HCT116 (cell line): ENCODE measurements around the gene MT3. TPM values are rescaled to one million over a fixed set of nuclear protein-coding genes. Genes with fewer than 3 reads are reported as not detected.

Experiments
- ATAC-seq: fragments of 200-7000 bp; cut with Tn5 transposase; 2 replicates; pipeline ENCODE4 v1.9.1; 2020; ENCODE audit warnings: mild to moderate bottlenecking, moderate library complexity
- BruUV-seq: library from RNA; stranded (reverse); fragments of 400-500 nt; replicated peaks from 2 replicates; lab custom pipeline; 2021; lab: Mats Ljungman, UMichigan
- CTCF ChIA-PET: fragments of 300-600 bp; sonication (Branson Sonifier 250); formaldehyde crosslinking; loops from one replicate; lab custom pipeline; 2021; ENCODE audit warnings: antibody characterized with exemption; lab: Charles Lee
- POLR2A ChIA-PET: fragments of 300-600, 350-600 bp; sonication (Branson Sonifier 250); formaldehyde crosslinking; loops from one replicate; lab custom pipeline; 2021; ENCODE audit warnings: antibody characterized with exemption; lab: Charles Lee
- RAD21 ChIA-PET, 2 experiments: fragments of 300-600 bp; sonication (Branson Sonifier 250); formaldehyde crosslinking; loops; one replicate each; lab custom pipeline; 2023; ENCODE audit warnings: low total read pairs in 2 of 2; ENCODE audit not compliant: uncharacterized antibody in 2 of 2, unreplicated experiment in 2 of 2, low non-redundant PET in 1 of 2; lab: Charles Lee
- DNase-seq: peaks from one replicate; pipeline ENCODE4 v3.0.0-alpha.2; 2010; ENCODE audit warnings: low read depth, low spot score
- H2AFZ ChIP-seq: fragments of 200-600 bp; shearing (Covaris generic), sonication (generic); 2 replicates; pipeline ENCODE4 v1.6.1; 2017; ENCODE audit warnings: low read depth, mixed run types, mixed read lengths, antibody characterized with exemption, low read length; ENCODE audit not compliant: poor library complexity, severe bottlenecking
- H3K27ac ChIP-seq: 2 replicates; pipeline ENCODE4 v1.5.1; 2012; ENCODE audit warnings: low read depth, low read length
- H3K27me3 ChIP-seq: fragments of 200-600 bp; sonication (generic); 2 replicates; pipeline ENCODE4 v1.6.1; 2016; ENCODE audit warnings: mixed run types, low read length, mixed read lengths; ENCODE audit not compliant: insufficient read depth
- H3K36me3 ChIP-seq, 2 experiments: fragments of 200-500 bp in 1 of 2; fragments of 200-600 bp in 1 of 2; sonication (Bioruptor generic) in 1 of 2; sonication (generic) in 1 of 2; 2 replicates each; pipeline versions ENCODE4 v1.5.1 to v1.6.1; 2014 to 2016; ENCODE audit warnings: low read length in 2 of 2, inconsistent platforms in 1 of 2, mixed read lengths in 1 of 2, mixed run types in 1 of 2; ENCODE audit not compliant: insufficient read depth in 2 of 2, control insufficient read depth in 1 of 2
- H3K4me1 ChIP-seq, 2 experiments: fragments of 200-600 bp in 1 of 2; sonication (generic) in 1 of 2; 2 replicates each; pipeline versions ENCODE4 v1.5.1 to v1.6.1; 2012 to 2017; ENCODE audit warnings: low read length in 2 of 2, inconsistent platforms in 1 of 2, mild to moderate bottlenecking in 1 of 2, mixed read lengths in 1 of 2, mixed run types in 1 of 2, moderate library complexity in 1 of 2; ENCODE audit not compliant: insufficient read depth in 2 of 2, control insufficient read depth in 1 of 2
- H3K4me2 ChIP-seq: fragments of 200-600 bp; sonication (generic); 2 replicates; pipeline ENCODE4 v1.6.1; 2017; ENCODE audit warnings: mixed run types, low read length, mixed read lengths
- H3K4me3 ChIP-seq, 2 experiments: fragments of 200-600 bp in 1 of 2; sonication (generic) in 1 of 2; replicated peaks in 1 of 2; 2 replicates each; pipeline ENCODE4 v1.5.1; 2011 to 2016; ENCODE audit warnings: low read length in 2 of 2, control low read depth in 1 of 2, low read depth in 1 of 2, mild to moderate bottlenecking in 1 of 2, mixed read lengths in 1 of 2, mixed run types in 1 of 2
- H3K79me2 ChIP-seq: fragments of 200-600 bp; sonication (generic); 2 replicates; pipeline ENCODE4 v1.6.1; 2017; ENCODE audit warnings: mild to moderate bottlenecking, mixed run types, low read length, moderate library complexity, mixed read lengths; ENCODE audit not compliant: insufficient read depth
- H3K9ac ChIP-seq: fragments of 200-600 bp; sonication (generic); 2 replicates; pipeline ENCODE4 v1.6.1; 2016; ENCODE audit warnings: low read length, mixed read lengths
- H3K9me2 ChIP-seq: fragments of 200-600 bp; sonication (generic), shearing (Covaris generic); 2 replicates; pipeline ENCODE4 v1.6.1; 2017; ENCODE audit warnings: mixed run types, mild to moderate bottlenecking, moderate library complexity; ENCODE audit not compliant: insufficient read depth
- H3K9me3 ChIP-seq, 2 experiments: fragments of 200-500 bp in 1 of 2; fragments of 200-600 bp in 1 of 2; sonication (Bioruptor generic) in 1 of 2; sonication (generic) in 1 of 2; 2 replicates each; pipeline ENCODE4 v1.6.1; 2014 to 2017; ENCODE audit warnings: low read length in 2 of 2, mixed read lengths in 2 of 2, inconsistent platforms in 1 of 2, low read depth in 1 of 2, mild to moderate bottlenecking in 1 of 2, mixed run types in 1 of 2, moderate library complexity in 1 of 2; ENCODE audit not compliant: control insufficient read depth in 1 of 2, insufficient read depth in 1 of 2
- H4K20me1 ChIP-seq: fragments of 200-600 bp; sonication (generic), shearing (Covaris generic); 2 replicates; pipeline ENCODE4 v1.6.1; 2017; ENCODE audit warnings: mixed run types, mild to moderate bottlenecking, moderate library complexity; ENCODE audit not compliant: insufficient read depth
- CBX3 ChIP-seq: IDR thresholded peaks from 2 replicates; pipeline ENCODE4 v1.6.1; 2012; ENCODE audit warnings: low read depth
- CEBPB ChIP-seq: IDR thresholded peaks from 2 replicates; pipeline ENCODE4 v1.6.1; 2012; ENCODE audit warnings: low read depth
- EGR1 ChIP-seq: IDR thresholded peaks from 2 replicates; pipeline ENCODE4 v1.6.1; 2012; ENCODE audit warnings: low read depth
- ELF1 ChIP-seq: IDR thresholded peaks from 2 replicates; pipeline ENCODE4 v1.6.1; 2012; ENCODE audit warnings: low read depth, borderline replicate concordance
- EZH2 ChIP-seq: fragments of 200-600 bp; sonication (generic); IDR thresholded peaks from 2 replicates; pipeline ENCODE4 v1.6.1; 2017; ENCODE audit warnings: antibody characterized with exemption, mixed run types
- EZH2phosphoT487 ChIP-seq: fragments of 200-600 bp; IDR thresholded peaks from 2 replicates; pipeline ENCODE4 v1.6.1; 2018; ENCODE audit warnings: antibody characterized with exemption, borderline replicate concordance
- FOSL1 ChIP-seq: IDR thresholded peaks from 2 replicates; pipeline ENCODE4 v1.6.1; 2012; ENCODE audit warnings: low read depth
- JUND ChIP-seq: IDR thresholded peaks from 2 replicates; pipeline ENCODE4 v1.6.1; 2012
- RAD21 ChIP-seq: IDR thresholded peaks from 2 replicates; pipeline ENCODE4 v1.6.1; 2012; ENCODE audit warnings: low read depth, mild to moderate bottlenecking
- SIN3A ChIP-seq: IDR thresholded peaks from 2 replicates; pipeline ENCODE4 v1.6.1; 2012; ENCODE audit warnings: low read depth
- SP1 ChIP-seq: IDR thresholded peaks from 2 replicates; pipeline ENCODE4 v1.6.1; 2012; ENCODE audit warnings: low read depth
- TCF7L2 ChIP-seq: IDR thresholded peaks from 2 replicates; pipeline ENCODE4 v1.7.0; 2011; ENCODE audit warnings: borderline replicate concordance, inconsistent platforms; ENCODE audit not compliant: insufficient read depth, insufficient read length; ENCODE audit errors: extremely low read depth
- YY1 ChIP-seq: IDR thresholded peaks from 2 replicates; pipeline ENCODE4 v1.6.1; 2011; ENCODE audit warnings: low read length, low read depth, moderate library complexity, mild to moderate bottlenecking; ENCODE audit not compliant: insufficient replicate concordance; ENCODE audit errors: extremely low read depth
- ZFX ChIP-seq: fragments of 450-650 bp; IDR thresholded peaks from 2 replicates; pipeline ENCODE4 v1.6.1; 2017
- ZNF274 ChIP-seq: fragments of 200-500 bp; sonication (Bioruptor generic); IDR thresholded peaks from 2 replicates; pipeline ENCODE4 v1.6.1; 2014; ENCODE audit warnings: mild to moderate bottlenecking, low read depth, low read length, inconsistent platforms
- intact Hi-C: fragments of 100-400 bp; cut with micrococcal nuclease; formaldehyde crosslinking; loops from 2 replicates; pipeline ENCODE4 v1.10.0; 2022
- total RNA-seq: library from RNA; stranded (reverse); gene quantifications from one replicate; pipeline ENCODE4 v1.2.1, GENCODE V29; 2021; ENCODE audit not compliant: unreplicated experiment
- TF ChIP-seq, protein P1 (sequence below): IDR thresholded peaks from 2 replicates; pipeline ENCODE4 v1.6.1; 2012; ENCODE audit warnings: low read depth
- TF ChIP-seq, protein P2 (sequence below): IDR thresholded peaks from 2 replicates; pipeline ENCODE4 v1.6.1; 2012
- TF ChIP-seq, protein P3 (sequence below): IDR thresholded peaks from 2 replicates; pipeline ENCODE4 v1.6.1; 2011; ENCODE audit warnings: mild to moderate bottlenecking, low read length, moderate library complexity; ENCODE audit not compliant: insufficient replicate concordance; ENCODE audit errors: extremely low read depth
- TF ChIP-seq, protein P4 (sequence below): IDR thresholded peaks from 2 replicates; pipeline ENCODE4 v1.6.1; 2012

The MT3 gene
- total RNA-seq, 1 experiment from 2014 or later = not detected

DNA sequence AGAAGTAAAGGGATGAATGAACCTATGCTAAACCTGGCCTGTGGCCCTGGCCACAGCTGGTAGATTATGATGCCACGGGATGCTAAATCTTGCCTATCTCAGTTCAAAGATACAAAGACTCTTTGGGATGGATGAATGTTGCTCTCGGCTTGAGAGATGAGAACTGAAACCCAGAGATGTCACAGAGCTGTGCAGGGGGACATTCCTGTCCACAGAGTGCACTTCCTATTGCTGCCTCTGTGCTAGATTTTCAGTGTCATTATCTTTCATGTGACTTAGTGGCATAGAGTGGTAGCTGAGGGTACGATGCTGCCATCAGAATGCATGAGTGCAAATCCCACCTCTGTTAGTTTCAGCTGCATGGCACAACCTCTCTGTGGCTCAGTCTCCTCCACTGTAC, 40.8 kb downstream of the MT3 start (continued):
- TF ChIP-seq, protein P1, sequence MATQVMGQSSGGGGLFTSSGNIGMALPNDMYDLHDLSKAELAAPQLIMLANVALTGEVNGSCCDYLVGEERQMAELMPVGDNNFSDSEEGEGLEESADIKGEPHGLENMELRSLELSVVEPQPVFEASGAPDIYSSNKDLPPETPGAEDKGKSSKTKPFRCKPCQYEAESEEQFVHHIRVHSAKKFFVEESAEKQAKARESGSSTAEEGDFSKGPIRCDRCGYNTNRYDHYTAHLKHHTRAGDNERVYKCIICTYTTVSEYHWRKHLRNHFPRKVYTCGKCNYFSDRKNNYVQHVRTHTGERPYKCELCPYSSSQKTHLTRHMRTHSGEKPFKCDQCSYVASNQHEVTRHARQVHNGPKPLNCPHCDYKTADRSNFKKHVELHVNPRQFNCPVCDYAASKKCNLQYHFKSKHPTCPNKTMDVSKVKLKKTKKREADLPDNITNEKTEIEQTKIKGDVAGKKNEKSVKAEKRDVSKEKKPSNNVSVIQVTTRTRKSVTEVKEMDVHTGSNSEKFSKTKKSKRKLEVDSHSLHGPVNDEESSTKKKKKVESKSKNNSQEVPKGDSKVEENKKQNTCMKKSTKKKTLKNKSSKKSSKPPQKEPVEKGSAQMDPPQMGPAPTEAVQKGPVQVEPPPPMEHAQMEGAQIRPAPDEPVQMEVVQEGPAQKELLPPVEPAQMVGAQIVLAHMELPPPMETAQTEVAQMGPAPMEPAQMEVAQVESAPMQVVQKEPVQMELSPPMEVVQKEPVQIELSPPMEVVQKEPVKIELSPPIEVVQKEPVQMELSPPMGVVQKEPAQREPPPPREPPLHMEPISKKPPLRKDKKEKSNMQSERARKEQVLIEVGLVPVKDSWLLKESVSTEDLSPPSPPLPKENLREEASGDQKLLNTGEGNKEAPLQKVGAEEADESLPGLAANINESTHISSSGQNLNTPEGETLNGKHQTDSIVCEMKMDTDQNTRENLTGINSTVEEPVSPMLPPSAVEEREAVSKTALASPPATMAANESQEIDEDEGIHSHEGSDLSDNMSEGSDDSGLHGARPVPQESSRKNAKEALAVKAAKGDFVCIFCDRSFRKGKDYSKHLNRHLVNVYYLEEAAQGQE = no peak
- TF ChIP-seq CBX3 = no peak
- TF ChIP-seq EZH2phosphoT487 = no peak
- TF ChIP-seq ZFX = no peak
- TF ChIP-seq JUND = no peak
- no peak for TF ChIP-seq ELF1
- no peak for TF ChIP-seq SIN3A
- TF ChIP-seq SP1 = no peak
- TF ChIP-seq EZH2 = no peak
- no peak for TF ChIP-seq RAD21
- TF ChIP-seq YY1 = no peak
- TF ChIP-seq, protein P2, sequence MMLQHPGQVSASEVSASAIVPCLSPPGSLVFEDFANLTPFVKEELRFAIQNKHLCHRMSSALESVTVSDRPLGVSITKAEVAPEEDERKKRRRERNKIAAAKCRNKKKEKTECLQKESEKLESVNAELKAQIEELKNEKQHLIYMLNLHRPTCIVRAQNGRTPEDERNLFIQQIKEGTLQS = no peak

DNA sequence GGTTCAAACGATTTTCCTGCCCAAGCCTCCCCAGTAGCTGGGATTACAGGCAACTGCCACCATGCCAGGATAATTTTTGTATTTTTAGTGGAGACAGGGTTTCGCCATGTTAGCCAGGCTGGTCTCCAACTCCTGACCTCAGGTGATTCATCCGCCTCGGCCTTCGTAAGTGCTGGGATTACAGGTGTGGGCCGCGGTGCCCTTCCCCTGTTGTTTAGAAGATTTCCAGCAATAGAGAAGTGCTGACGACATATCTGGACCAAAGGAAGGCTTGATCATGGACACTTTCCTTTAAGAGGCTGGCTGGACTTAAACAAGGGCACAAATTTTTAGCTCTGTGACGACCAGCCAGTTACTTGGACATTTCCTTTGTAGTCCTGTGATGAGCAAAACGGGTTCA, 41.9 kb downstream of the MT3 start:
- H3K4me3 ChIP-seq = no peak overlapping the region
- no peaks in the 10 kb centered on the region for H4K20me1 ChIP-seq
- no peaks in the 10 kb centered on the region for H3K9me2 ChIP-seq
- no peak for DNase-seq
- ATAC-seq = no peak
- ChIA-PET CTCF (interaction anchor here (2.1 kb wide), 1 partner anchor 12 kb away, joined by 11 read pairs; no protein-coding TSS in a partner anchor), RAD21 (no interaction called here), POLR2A (no interaction called here)
- no peak overlapping the region for H3K9ac ChIP-seq
- H3K4me1 ChIP-seq = peaks cover 9 to 32% of the 10 kb centered on the region in 2 experiments
- H3K4me2 ChIP-seq = no peak overlapping the region
- BruUV-seq = no TSS peak
- peaks cover 5% of the 10 kb centered on the region; the same call in 1 of the 2 replicates for H3K79me2 ChIP-seq
- no peaks in the 10 kb centered on the region for H3K9me3 ChIP-seq
- intact Hi-C loops = no loop called here
- H3K27me3 ChIP-seq = no peaks in the 10 kb centered on the region
- H3K36me3 ChIP-seq = no peaks in the 10 kb centered on the region
- no peak overlapping the region for H3K27ac ChIP-seq
- H2AFZ ChIP-seq = peak overlapping the region; percentile 61
- TF ChIP-seq CEBPB (no peak), EGR1 (no peak), ZNF274 (no peak), EZH2phosphoT487 (no peak), JUND (no peak), FOSL1 (no peak), TCF7L2 (no peak), YY1 (no peak), ZFX (no peak)
- TF ChIP-seq, protein P2 = no peak
- TF ChIP-seq, protein P3, sequence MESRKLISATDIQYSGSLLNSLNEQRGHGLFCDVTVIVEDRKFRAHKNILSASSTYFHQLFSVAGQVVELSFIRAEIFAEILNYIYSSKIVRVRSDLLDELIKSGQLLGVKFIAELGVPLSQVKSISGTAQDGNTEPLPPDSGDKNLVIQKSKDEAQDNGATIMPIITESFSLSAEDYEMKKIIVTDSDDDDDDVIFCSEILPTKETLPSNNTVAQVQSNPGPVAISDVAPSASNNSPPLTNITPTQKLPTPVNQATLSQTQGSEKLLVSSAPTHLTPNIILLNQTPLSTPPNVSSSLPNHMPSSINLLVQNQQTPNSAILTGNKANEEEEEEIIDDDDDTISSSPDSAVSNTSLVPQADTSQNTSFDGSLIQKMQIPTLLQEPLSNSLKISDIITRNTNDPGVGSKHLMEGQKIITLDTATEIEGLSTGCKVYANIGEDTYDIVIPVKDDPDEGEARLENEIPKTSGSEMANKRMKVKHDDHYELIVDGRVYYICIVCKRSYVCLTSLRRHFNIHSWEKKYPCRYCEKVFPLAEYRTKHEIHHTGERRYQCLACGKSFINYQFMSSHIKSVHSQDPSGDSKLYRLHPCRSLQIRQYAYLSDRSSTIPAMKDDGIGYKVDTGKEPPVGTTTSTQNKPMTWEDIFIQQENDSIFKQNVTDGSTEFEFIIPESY = no peak
- TF ChIP-seq, protein P4, sequence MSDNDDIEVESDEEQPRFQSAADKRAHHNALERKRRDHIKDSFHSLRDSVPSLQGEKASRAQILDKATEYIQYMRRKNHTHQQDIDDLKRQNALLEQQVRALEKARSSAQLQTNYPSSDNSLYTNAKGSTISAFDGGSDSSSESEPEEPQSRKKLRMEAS = no peak
